H9 (cell line): ENCODE data around the gene ELP1. TPM values are rescaled to one million over a fixed set of nuclear protein-coding genes. Genes with fewer than 3 reads are reported as not detected.

ENCODE experiments used
- DNase-seq: peaks from one replicate; pipeline ENCODE4 v3.0.0-alpha.2; 2017
- H2AFZ ChIP-seq: one replicate; pipeline ENCODE4 v1.6.1; 2013; ENCODE audit warnings: mild to moderate bottlenecking, low read length, control low read depth, moderate library complexity
- H2AK5ac ChIP-seq: 2 replicates; pipeline ENCODE4 v1.6.1; 2013; ENCODE audit warnings: low read length, control low read depth, mixed read lengths; ENCODE audit not compliant: insufficient read length
- H2BK120ac ChIP-seq: one replicate; pipeline ENCODE4 v1.6.1; 2013; ENCODE audit warnings: low read depth, mild to moderate bottlenecking, low read length, control low read depth, inconsistent platforms; ENCODE audit not compliant: poor library complexity, severe bottlenecking
- H2BK12ac ChIP-seq: 2 replicates; pipeline ENCODE4 v1.6.1; 2013; ENCODE audit warnings: low read length, control low read depth, mixed read lengths, low read depth; ENCODE audit not compliant: insufficient read length
- H2BK15ac ChIP-seq: 2 replicates; pipeline ENCODE4 v1.6.1; 2013; ENCODE audit warnings: low read depth, low read length, control low read depth
- H2BK20ac ChIP-seq: one replicate; pipeline ENCODE4 v1.6.1; 2013; ENCODE audit warnings: low read depth, mild to moderate bottlenecking, low read length, control low read depth, inconsistent platforms; ENCODE audit not compliant: poor library complexity, severe bottlenecking
- H2BK5ac ChIP-seq: 2 replicates; pipeline ENCODE4 v1.6.1; 2013; ENCODE audit warnings: low read length, control low read depth, mixed read lengths; ENCODE audit not compliant: insufficient read length
- H3K14ac ChIP-seq: 2 replicates; pipeline ENCODE4 v1.6.1; 2013; ENCODE audit warnings: low read length, control low read depth; ENCODE audit not compliant: insufficient read depth
- H3K18ac ChIP-seq: 2 replicates; pipeline ENCODE4 v1.6.1; 2013; ENCODE audit warnings: low read depth, mild to moderate bottlenecking, mixed read lengths, low read length, control low read depth; ENCODE audit not compliant: insufficient read length
- H3K23ac ChIP-seq: 2 replicates; pipeline ENCODE4 v1.6.1; 2013; ENCODE audit warnings: low read length, control low read depth, mixed read lengths, low read depth; ENCODE audit not compliant: insufficient read length
- H3K23me2 ChIP-seq: 2 replicates; pipeline ENCODE4 v1.6.1; 2013; ENCODE audit warnings: low read depth, mild to moderate bottlenecking, mixed read lengths, low read length, control low read depth; ENCODE audit not compliant: insufficient read length, poor library complexity, severe bottlenecking
- H3K27ac ChIP-seq: 2 replicates; pipeline ENCODE4 v1.5.1; 2013; ENCODE audit warnings: low read length, control low read depth, mixed read lengths, low read depth; ENCODE audit not compliant: insufficient read length
- H3K27me3 ChIP-seq: 2 replicates; pipeline ENCODE4 v1.6.1; 2013; ENCODE audit warnings: low read length, control low read depth, inconsistent platforms; ENCODE audit not compliant: insufficient read depth
- H3K4ac ChIP-seq: 2 replicates; pipeline ENCODE4 v1.6.1; 2013; ENCODE audit warnings: low read depth, mild to moderate bottlenecking, control low read depth, inconsistent platforms, low read length, moderate library complexity
- H3K4me1 ChIP-seq: 2 replicates; pipeline ENCODE4 v1.6.1; 2013; ENCODE audit warnings: low read length, control low read depth, inconsistent platforms; ENCODE audit not compliant: insufficient read depth
- H3K4me2 ChIP-seq: 2 replicates; pipeline ENCODE4 v1.6.1; 2013; ENCODE audit warnings: low read length, control low read depth, mixed read lengths; ENCODE audit not compliant: insufficient read length, insufficient read depth
- H3K56ac ChIP-seq: 2 replicates; pipeline ENCODE4 v1.6.1; 2013; ENCODE audit warnings: low read depth, mild to moderate bottlenecking, mixed read lengths, low read length, control low read depth; ENCODE audit not compliant: insufficient read length
- H3K79me1 ChIP-seq: 2 replicates; pipeline ENCODE4 v1.6.1; 2013; ENCODE audit warnings: low read depth, mild to moderate bottlenecking, moderate library complexity, low read length, control low read depth, inconsistent platforms; ENCODE audit not compliant: insufficient read depth, poor library complexity, severe bottlenecking
- H3K79me2 ChIP-seq: 2 replicates; pipeline ENCODE4 v1.6.1; 2013; ENCODE audit warnings: low read length, control low read depth, inconsistent platforms; ENCODE audit not compliant: insufficient read depth
- H3K9ac ChIP-seq: 2 replicates; pipeline ENCODE4 v1.6.1; 2013; ENCODE audit warnings: low read length, control low read depth, mixed read lengths; ENCODE audit not compliant: insufficient read length; ENCODE audit errors: extremely low read depth
- H3K9me3 ChIP-seq: one replicate; pipeline ENCODE4 v1.6.1; 2013; ENCODE audit warnings: low read depth, low read length, inconsistent platforms; ENCODE audit not compliant: control insufficient read depth
- H3T11ph ChIP-seq: one replicate; pipeline ENCODE4 v1.6.1; 2013; ENCODE audit warnings: mild to moderate bottlenecking, low read length, control low read depth, inconsistent platforms
- H4K20me1 ChIP-seq: one replicate; pipeline ENCODE4 v1.6.1; 2013; ENCODE audit not compliant: control insufficient read depth, insufficient read length, insufficient read depth
- H4K5ac ChIP-seq: 2 replicates; pipeline ENCODE4 v1.6.1; 2013; ENCODE audit warnings: low read depth, mild to moderate bottlenecking, mixed read lengths, low read length, control low read depth; ENCODE audit not compliant: insufficient read length
- H4K8ac ChIP-seq: replicated peaks from 2 replicates; pipeline ENCODE4 v1.6.1; 2013; ENCODE audit warnings: low read length, control low read depth, mixed read lengths, low read depth; ENCODE audit not compliant: insufficient read length
- H4K91ac ChIP-seq: 2 replicates; pipeline ENCODE4 v1.6.1; 2013; ENCODE audit warnings: low read depth, mild to moderate bottlenecking, moderate library complexity, mixed read lengths, low read length, control low read depth; ENCODE audit not compliant: insufficient read length
- H3K27ac Mint-ChIP-seq, 3 experiments: 2 replicates in 2 of 3; 3 replicates in 1 of 3; pipeline ENCODE4 v1.8.0; 2020 to 2021; ENCODE audit warnings: mixed read lengths in 3 of 3, mild to moderate bottlenecking in 1 of 3, moderate library complexity in 1 of 3
- H3K27me3 Mint-ChIP-seq: 2 replicates; pipeline ENCODE4 v1.8.0; 2021; ENCODE audit warnings: low read depth, mild to moderate bottlenecking, moderate library complexity, mixed read lengths
- H3K36me3 Mint-ChIP-seq, 3 experiments: 2 replicates in 2 of 3; 3 replicates in 1 of 3; pipeline ENCODE4 v1.8.0; 2020 to 2021; ENCODE audit warnings: low read depth in 3 of 3, mixed read lengths in 3 of 3; ENCODE audit not compliant: insufficient read depth in 1 of 3
- H3K4me1 Mint-ChIP-seq, 2 experiments: 2 replicates each; pipeline ENCODE4 v1.8.0; 2020; ENCODE audit warnings: mixed read lengths in 2 of 2
- H3K4me3 Mint-ChIP-seq, 2 experiments: 2 replicates in 1 of 2; 3 replicates in 1 of 2; pipeline ENCODE4 v1.8.0; 2020 to 2021; ENCODE audit warnings: mild to moderate bottlenecking in 2 of 2, mixed read lengths in 2 of 2, moderate library complexity in 1 of 2
- H3K9me3 Mint-ChIP-seq, 2 experiments: 2 replicates in 1 of 2; 3 replicates in 1 of 2; pipeline ENCODE4 v1.8.0; 2020; ENCODE audit warnings: mild to moderate bottlenecking in 2 of 2, mixed read lengths in 2 of 2, moderate library complexity in 1 of 2
- CTCF ChIP-seq: fragments of 200-600 bp; sonication (generic); conservative IDR thresholded peaks from 3 replicates; pipeline ENCODE4 v1.8.0; 2021; ENCODE audit warnings: antibody characterized with exemption, mild to moderate bottlenecking
- WGBS: extraction: QIAGEN DNeasy Blood & Tissue Kit; methylation state at CpG from one replicate; pipeline ENCODE4 v1.1.7; 2013; ENCODE audit warnings: missing lambda C conversion rate, low lambda C conversion rate, mixed read lengths; ENCODE audit not compliant: insufficient read length; ENCODE audit errors: extremely low coverage; 5-methylcytosine and 5-hydroxymethylcytosine counted together
- total RNA-seq: library from RNA; stranded (reverse); gene quantifications from 2 replicates; pipeline ENCODE4 v1.2.1, GENCODE V29; 2021

The ELP1 gene
- total RNA-seq, 1 experiment from 2014 or later = 38.7 TPM

GRCh38 chr9:108877524-108877923 is 56.4 kb downstream of the ELP1 start:
- Histone ChIP-seq H3K18ac (no peak overlapping the region), H2BK12ac (no peak overlapping the region), H3K27ac (no peak overlapping the region), H3K56ac (no peak overlapping the region), H3K4me2 (no peak overlapping the region), H3K4ac (no peak overlapping the region), H2AK5ac (no peak overlapping the region), H3T11ph (no peak overlapping the region), H4K5ac (no peak overlapping the region), H3K27me3 (no peaks in the 10 kb centered on the region), H2AFZ (no peak overlapping the region), H3K79me2 (no peaks in the 10 kb centered on the region), H3K23ac (no peak overlapping the region), H3K23me2 (no peaks in the 10 kb centered on the region), H4K91ac (no peak overlapping the region), H3K79me1 (no peaks in the 10 kb centered on the region), H4K20me1 (no peaks in the 10 kb centered on the region), H4K8ac (no peak overlapping the region), H2BK120ac (no peak overlapping the region), H3K9ac (no peak overlapping the region), H3K14ac (no peak overlapping the region), H2BK20ac (no peak overlapping the region), H2BK15ac (no peak overlapping the region), H3K4me1 (no peaks in the 10 kb centered on the region), H3K9me3 (no peaks in the 10 kb centered on the region), H2BK5ac (no peak overlapping the region)
- Mint-ChIP-seq H3K9me3 (no peaks in the 10 kb centered on the region), H3K4me1 (no peaks in the 10 kb centered on the region), H3K27ac (no peak overlapping the region), H3K36me3 (peaks cover 14 to 75% (median 67%) of the 10 kb centered on the region in 3 experiments; a peak in 6 of 7 replicates), H3K4me3 (no peak overlapping the region), H3K27me3 (no peaks in the 10 kb centered on the region)
- no peak for TF ChIP-seq CTCF
- DNase-seq = no peak
- WGBS = no CpG with 5 or more reads among the region's 2 CpGs
